Activated CD4-positive, alpha-beta T cell treated with anti-CD3 and anti-CD28 coated beads for 36 hours (primary cell): ENCODE data around the gene TEX13B. TPM values are rescaled to one million over a fixed set of nuclear protein-coding genes. Genes with fewer than 3 reads are reported as not detected.
A peak's percentile ranks its signal among the peaks of the same experiment; 100 is the strongest.

Experiments
- ATAC-seq: fragments of 200-7000 bp; cut with Tn5 transposase; one replicate; pipeline ENCODE4 v1.10.0; 2021; ENCODE audit warnings: mild to moderate bottlenecking, moderate library complexity
- CTCF ChIA-PET: fragments of 350-600 bp; sonication (Branson Sonifier 250); formaldehyde crosslinking; loops from one replicate; lab custom pipeline; 2021; ENCODE audit warnings: antibody characterized with exemption; lab: Charles Lee
- POLR2A ChIA-PET: fragments of 350-600 bp; sonication (Branson Sonifier 250); formaldehyde crosslinking; loops from one replicate; lab custom pipeline; 2021; ENCODE audit warnings: antibody characterized with exemption, inconsistent platforms; lab: Charles Lee
- DNase-seq: peaks from one replicate; pipeline ENCODE4 v3.0.0-alpha.2; 2020
- H3K27ac Mint-ChIP-seq: one replicate; pipeline ENCODE4 v1.8.0; 2021; ENCODE audit warnings: mixed read lengths
- H3K27me3 Mint-ChIP-seq: one replicate; pipeline ENCODE4 v1.8.0; 2021; ENCODE audit warnings: mixed read lengths
- H3K36me3 Mint-ChIP-seq: one replicate; pipeline ENCODE4 v1.8.0; 2021; ENCODE audit warnings: low read depth, mixed read lengths
- H3K4me1 Mint-ChIP-seq: one replicate; pipeline ENCODE4 v1.8.0; 2021; ENCODE audit warnings: mixed read lengths
- H3K4me3 Mint-ChIP-seq: one replicate; pipeline ENCODE4 v1.8.0; 2021; ENCODE audit warnings: mild to moderate bottlenecking, moderate library complexity, mixed read lengths
- H3K9me3 Mint-ChIP-seq: one replicate; pipeline ENCODE4 v1.8.0; 2021; ENCODE audit warnings: low read depth, mixed read lengths
- intact Hi-C, 2 experiments: fragments of 100-400 bp; cut with DNase I in 1 of 2; cut with micrococcal nuclease in 1 of 2; formaldehyde crosslinking; loops; one replicate each; pipeline versions ENCODE4 v1.14.2 to v1.15.1; 2022 to 2024; cut with DNase I, micrococcal nuclease
- total RNA-seq, 2 experiments: library from RNA; stranded (reverse); gene quantifications; one replicate each; pipeline ENCODE4 v1.2.3, GENCODE V29; 2021

The TEX13B gene
- total RNA-seq, 2 experiments from 2014 or later = not detected

- peak overlapping the region; percentile 20 for H3K4me3 Mint-ChIP-seq
- intact Hi-C loops = no loop called here
- H3K4me1 Mint-ChIP-seq = peaks cover 4% of the 10 kb centered on the region
- ChIA-PET CTCF (interaction anchor here (0.6 kb wide), 2 partner anchors 140 to 1037 kb away, joined by 3 read pairs; no protein-coding TSS in a partner anchor), POLR2A (no interaction called here)
- H3K27ac Mint-ChIP-seq = no peak overlapping the region
- ATAC-seq (no peak), DNase-seq (no peak)
- no peaks in the 10 kb centered on the region for H3K9me3 Mint-ChIP-seq
- peaks cover 1% of the 10 kb centered on the region for H3K36me3 Mint-ChIP-seq
- H3K27me3 Mint-ChIP-seq = peaks cover 12% of the 10 kb centered on the region
Observed at GRCh38 chrX:107935664-107936433, 46.3 kb downstream of the TEX13B start.

GRCh38 chrX:107935200-107935599 lies 47.0 kb downstream of the TEX13B start:
- peaks cover 1% of the 10 kb centered on the region for H3K36me3 Mint-ChIP-seq
- no peak overlapping the region for H3K27ac Mint-ChIP-seq
- ChIA-PET POLR2A (no interaction called here), CTCF (interaction anchor here (0.6 kb wide), 1 partner anchor 1036 kb away, joined by 3 read pairs; no protein-coding TSS in a partner anchor)
- DNase-seq (no peak), ATAC-seq (no peak)
- intact Hi-C loops = no loop called here
- H3K4me1 Mint-ChIP-seq = peaks cover 4% of the 10 kb centered on the region
- peaks cover 12% of the 10 kb centered on the region for H3K27me3 Mint-ChIP-seq
- no peak overlapping the region for H3K4me3 Mint-ChIP-seq
- H3K9me3 Mint-ChIP-seq = no peaks in the 10 kb centered on the region

GRCh38 chrX:107934262-107934661 lies 47.9 kb downstream of the TEX13B start:
- ChIA-PET POLR2A (no interaction called here), CTCF (interaction anchor here (1.1 kb wide), 1 partner anchor 136 kb away, joined by 3 read pairs; no protein-coding TSS in a partner anchor)
- ATAC-seq (no peak), DNase-seq (no peak)
- intact Hi-C loops = no loop called here
- Mint-ChIP-seq H3K27me3 (peaks cover 11% of the 10 kb centered on the region), H3K36me3 (peaks cover 1% of the 10 kb centered on the region), H3K9me3 (no peaks in the 10 kb centered on the region), H3K4me1 (peaks cover 4% of the 10 kb centered on the region), H3K27ac (no peak overlapping the region), H3K4me3 (no peak overlapping the region)

Other genes with a start within 250 kb of the TEX13B start
- gene TSC22D3, start 206.6 kb downstream of the TEX13B start, total RNA-seq = 10 to 100 TPM; 23.3 to 25.9 TPM
- not detected for gene NCBP2L, start 204.6 kb downstream of the TEX13B start, total RNA-seq
- 10 to 100 TPM in 1 of 2 experiments, 1 to 10 TPM in 1; 7.3 to 10.1 TPM for gene MID2, start 156.5 kb downstream of the TEX13B start, total RNA-seq
- gene VSIG1, start 62.7 kb upstream of the TEX13B start, total RNA-seq = 1 to 10 TPM in 1 of 2 experiments, under 1 TPM in 1; 0.75 to 2.1 TPM
- gene PSMD10, start 109.2 kb upstream of the TEX13B start, total RNA-seq = 10 to 100 TPM; 42.8 to 54.5 TPM
- 1 to 10 TPM; 7.1 to 7.4 TPM for gene ATG4A, start 109.4 kb upstream of the TEX13B start, total RNA-seq